ENCODE measurements around the gene BTK. TPM values are rescaled to one million over a fixed set of nuclear protein-coding genes. Genes with fewer than 3 reads are reported as not detected.
A peak's percentile ranks its signal among the peaks of the same experiment; 100 is the strongest.

BTK gene
- total RNA-seq, 4 donors from 2014 or later = 7.7 to 18.7 (median 12.4) TPM

DNA sequence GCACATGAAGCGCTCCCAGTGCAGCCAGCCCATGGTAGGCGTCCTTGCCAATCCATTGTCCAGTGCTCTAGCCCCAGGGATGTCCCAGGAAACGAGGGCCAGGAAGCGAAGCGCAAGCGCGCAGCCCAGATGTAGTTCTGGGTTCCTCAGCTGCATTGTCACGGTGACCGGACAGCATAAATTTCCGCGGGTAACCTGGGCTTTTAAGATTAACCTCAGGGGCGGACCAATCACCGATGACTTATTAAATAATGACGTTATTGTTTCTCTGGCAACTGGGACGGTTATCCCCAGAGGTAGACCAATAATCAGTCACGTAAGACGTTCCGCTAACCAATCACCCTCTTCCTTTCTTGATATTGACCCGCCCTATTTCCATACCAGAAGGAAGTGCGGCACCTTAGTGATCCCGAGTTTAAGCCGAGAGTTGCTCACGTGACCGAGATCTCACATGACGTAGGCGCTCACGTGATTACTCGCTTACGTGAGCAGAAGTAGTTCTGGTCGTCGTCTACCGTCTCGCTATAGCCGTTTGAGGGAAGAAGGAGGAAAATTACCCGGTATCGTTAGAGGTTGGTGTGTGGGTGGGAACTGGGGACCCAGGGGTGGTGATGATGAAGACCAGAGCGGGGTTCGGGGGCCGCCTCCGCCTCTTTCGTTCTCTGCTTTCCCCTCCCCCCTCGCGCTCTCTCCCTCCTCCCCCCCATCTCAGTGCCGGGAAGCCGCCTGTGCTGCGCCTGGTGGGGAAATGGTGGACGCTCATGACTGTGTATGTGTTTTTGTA is 21.9 kb upstream of the BTK start, which contains the start of the genes GLA and HNRNPH2:
Gene GLA (minus strand): TSS at position 178 of the 784 bp plus-strand sequence. CDS start 22 bp downstream, at position 156.
Gene HNRNPH2 (plus strand): TSS at position 475 of the 784 bp plus-strand sequence. CDS start 3,767 bp downstream, outside the sequence.
- no peak for TF ChIP-seq CTCF (IDR thresholded peaks at IDR 0.05)
- ATAC-seq (ENCODE audit: low FRiP score) = peak; percentile 97
- DNase-seq (ENCODE audit: low spot score) = peak; percentile 89

DNA sequence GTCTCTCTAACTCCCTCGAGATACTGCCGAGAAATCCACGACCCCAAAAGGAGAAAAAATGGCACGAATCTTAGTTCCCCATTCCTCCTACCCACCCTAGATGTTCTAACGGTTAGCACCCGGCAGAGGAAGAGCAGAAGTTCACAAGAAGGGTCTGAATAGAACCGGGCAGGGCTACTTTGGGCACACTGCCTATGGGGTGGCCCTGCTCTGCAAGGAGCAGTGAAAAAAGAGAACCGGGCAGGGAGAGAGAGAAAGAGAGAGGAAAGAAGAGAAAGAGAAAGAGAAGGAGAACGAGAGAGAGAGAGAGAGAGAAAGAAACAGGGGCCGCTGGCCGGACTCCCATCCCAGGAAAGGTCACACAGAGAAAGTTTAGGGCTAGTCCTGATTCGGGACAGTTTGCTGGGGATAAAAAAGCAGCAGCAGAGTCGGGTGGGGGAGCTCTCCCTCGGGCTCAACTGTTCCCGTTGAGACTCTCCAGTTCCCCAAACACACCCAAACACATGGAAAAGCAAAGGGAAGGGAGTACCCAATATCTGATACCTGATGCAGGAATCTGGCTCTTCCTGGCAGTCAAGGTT is 21.3 kb upstream of the BTK start:
- DNase-seq (ENCODE audit: low spot score) (no peak), ATAC-seq (ENCODE audit: low FRiP score) (peak; percentile 19)
- no peak for TF ChIP-seq CTCF (IDR thresholded peaks at IDR 0.05)

GRCh38 chrX:101399825-101400224 is 13.8 kb upstream of the BTK start:
- ATAC-seq (ENCODE audit: low FRiP score) (no peak), DNase-seq (ENCODE audit: low spot score) (no peak)
- TF ChIP-seq CTCF (IDR thresholded peaks at IDR 0.05) = no peak

DNA sequence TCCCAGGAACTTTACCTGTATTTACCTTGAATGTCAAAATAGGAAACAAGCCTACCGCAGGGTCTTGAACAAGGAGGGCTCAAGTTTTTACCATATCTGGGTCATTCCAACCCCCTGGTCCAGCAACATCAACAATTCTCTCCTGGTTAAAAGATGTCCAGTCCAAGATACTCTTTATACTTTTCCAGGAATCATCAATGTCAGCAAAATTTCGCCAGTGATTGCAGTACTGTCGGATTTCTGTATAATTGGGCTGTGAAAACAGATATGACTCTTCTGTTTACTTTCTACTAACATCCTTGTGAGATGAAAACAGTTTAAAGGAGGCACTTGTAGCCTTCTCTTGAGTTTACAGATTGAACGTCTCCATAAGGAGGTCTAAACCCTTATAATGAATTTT is 12.7 kb upstream of the BTK start:
- DNase-seq (ENCODE audit: low spot score) (no peak), ATAC-seq (ENCODE audit: low FRiP score) (no peak)
- no peak for TF ChIP-seq CTCF (IDR thresholded peaks at IDR 0.05)

DNA sequence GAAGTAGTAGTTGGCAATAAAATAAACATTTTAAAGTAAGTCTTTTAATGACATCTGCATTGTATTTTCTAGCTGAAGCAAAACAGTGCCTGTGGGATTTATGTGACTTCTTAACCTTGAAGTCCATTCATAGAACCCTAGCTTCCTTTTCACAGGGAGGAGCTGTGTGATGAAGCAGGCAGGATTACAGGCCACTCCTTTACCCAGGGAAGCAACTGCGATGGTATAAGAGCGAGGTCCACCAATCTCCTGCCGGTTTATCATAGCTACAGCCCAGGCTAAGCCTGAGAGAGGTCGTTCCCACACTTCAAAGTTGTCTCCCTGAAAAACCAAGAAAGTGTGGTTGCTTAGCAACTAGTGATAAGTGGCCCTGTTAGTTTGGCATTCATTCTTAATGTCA is 11.8 kb upstream of the BTK start:
- ATAC-seq (ENCODE audit: low FRiP score) (no peak), DNase-seq (ENCODE audit: low spot score) (no peak)
- no peak for TF ChIP-seq CTCF (IDR thresholded peaks at IDR 0.05)

GRCh38 chrX:101395789-101396188 is 9.8 kb upstream of the BTK start:
- DNase-seq (ENCODE audit: low spot score) (no peak), ATAC-seq (ENCODE audit: low FRiP score) (peak; percentile 33)
- no peak for TF ChIP-seq CTCF (IDR thresholded peaks at IDR 0.05)

Measured in omental fat pad (tissue), 4 donors.